K562 (cell line): ENCODE measurements around the gene RALB. TPM values are rescaled to one million over a fixed set of nuclear protein-coding genes. Genes with fewer than 3 reads are reported as not detected.

Source experiments
- ATF3 ChIP-seq, 2 experiments: fragments of 450-650 bp in 1 of 2; sonication (generic) in 1 of 2; formaldehyde crosslinking in 1 of 2; IDR thresholded peaks in 1 of 2; conservative IDR thresholded peaks in 1 of 2; 2 replicates each; pipeline versions ENCODE4 v1.6.1 to v1.8.1; 2016 to 2023; ENCODE audit warnings: mild to moderate bottlenecking in 2 of 2, moderate library complexity in 2 of 2, inconsistent platforms in 1 of 2, missing genetic modification reagents in 1 of 2
- CEBPG ChIP-seq, 3 experiments: fragments of 200-800 bp in 1 of 3; sonication (Bioruptor generic) in 1 of 3; sonication (generic) in 1 of 3; formaldehyde crosslinking in 1 of 3; IDR thresholded peaks in 2 of 3; conservative IDR thresholded peaks in 1 of 3; 2 replicates each; pipeline versions ENCODE4 v1.6.1 to v1.8.0; 2016 to 2022; ENCODE audit warnings: missing compliant biosample characterization in 2 of 3, missing genetic modification characterization in 2 of 3, mild to moderate bottlenecking in 1 of 3, missing genetic modification reagents in 1 of 3
- DLX4 ChIP-seq: fragments of 250-450 bp; sonication (Bioruptor Pico); IDR thresholded peaks from 2 replicates; pipeline ENCODE4 v1.6.1; 2021; ENCODE audit warnings: mild to moderate bottlenecking
- HMG20A ChIP-seq: fragments of 450-650 bp; formaldehyde crosslinking; conservative IDR thresholded peaks from 2 replicates; pipeline ENCODE4 v1.4.0; 2020; ENCODE audit warnings: mild to moderate bottlenecking, mixed read lengths
- KLF6 ChIP-seq: fragments of 250-450 bp; sonication (Bioruptor Pico); IDR thresholded peaks from 2 replicates; pipeline ENCODE4 v1.4.0; 2020; ENCODE audit warnings: mild to moderate bottlenecking, moderate library complexity, borderline replicate concordance
- MLX ChIP-seq, 2 experiments: fragments of 450-650 bp in 1 of 2; sonication (generic) in 1 of 2; formaldehyde crosslinking; conservative IDR thresholded peaks; 2 replicates each; pipeline versions ENCODE4 v1.4.0 to v1.8.1; 2020 to 2022; ENCODE audit warnings: mild to moderate bottlenecking in 1 of 2, missing genetic modification reagents in 1 of 2
- NR1H2 ChIP-seq: sonication (generic); formaldehyde crosslinking; IDR thresholded peaks from 2 replicates; pipeline ENCODE4 v1.4.0; 2020; ENCODE audit warnings: mild to moderate bottlenecking, missing genetic modification reagents
- NUFIP1 ChIP-seq: fragments of 450-650 bp; IDR thresholded peaks from 2 replicates; pipeline ENCODE4 v1.6.1; 2018; ENCODE audit not compliant: partially characterized antibody
- RFX1 ChIP-seq: fragments of 450-650 bp; IDR thresholded peaks from 2 replicates; pipeline ENCODE4 v1.6.1; 2016; ENCODE audit warnings: mild to moderate bottlenecking, moderate library complexity
- SAP30 ChIP-seq: fragments of 200-600 bp; sonication (generic); IDR thresholded peaks from 2 replicates; pipeline ENCODE4 v1.6.1; 2012; ENCODE audit warnings: borderline replicate concordance, low read depth, mild to moderate bottlenecking, moderate library complexity, low read length, control low read depth, inconsistent platforms; ENCODE audit not compliant: insufficient read depth, poor library complexity, severe bottlenecking
- SREBF2 ChIP-seq: sonication (generic); formaldehyde crosslinking; IDR thresholded peaks from 2 replicates; pipeline ENCODE4 v1.4.0; 2020; ENCODE audit warnings: mild to moderate bottlenecking, missing genetic modification reagents
- STAT6 ChIP-seq: sonication (generic); formaldehyde crosslinking; IDR thresholded peaks from 2 replicates; pipeline ENCODE4 v1.8.1; 2023; ENCODE audit warnings: mild to moderate bottlenecking, missing genetic modification reagents
- TAL1 ChIP-seq: fragments of 450-650 bp; IDR thresholded peaks from 2 replicates; pipeline ENCODE4 v1.6.1; 2016; ENCODE audit warnings: mild to moderate bottlenecking
- TEAD4 ChIP-seq, 2 experiments: sonication (generic) in 1 of 2; formaldehyde crosslinking in 1 of 2; IDR thresholded peaks; 2 replicates each; pipeline versions ENCODE4 v1.6.1 to v1.8.0; 2012 to 2022; ENCODE audit warnings: borderline replicate concordance in 1 of 2, inconsistent platforms in 1 of 2, low read length in 1 of 2, mild to moderate bottlenecking in 1 of 2, missing genetic modification reagents in 1 of 2
- TRIM28 ChIP-seq: fragments of 450-650 bp; IDR thresholded peaks from 2 replicates; pipeline ENCODE4 v1.6.1; 2017
- ZBTB2 ChIP-seq: fragments of 450-650 bp; IDR thresholded peaks from 2 replicates; pipeline ENCODE4 v1.6.1; 2016; ENCODE audit warnings: antibody characterized with exemption
- ZBTB34 ChIP-seq: fragments of 250-450 bp; sonication (Bioruptor Pico); IDR thresholded peaks from 2 replicates; pipeline ENCODE4 v1.8.0; 2021; ENCODE audit warnings: mild to moderate bottlenecking, moderate library complexity
- ZNF232 ChIP-seq: sonication (generic); formaldehyde crosslinking; IDR thresholded peaks from 2 replicates; pipeline ENCODE4 v1.8.0; 2022; ENCODE audit warnings: mild to moderate bottlenecking, missing genetic modification reagents
- ZNF507 ChIP-seq: conservative IDR thresholded peaks from 2 replicates; pipeline ENCODE4 v1.6.1; 2017; ENCODE audit warnings: missing genetic modification characterization, missing compliant biosample characterization
- ZNF551 ChIP-seq: fragments of 250-450 bp; sonication (Bioruptor Pico); IDR thresholded peaks from 2 replicates; pipeline ENCODE4 v1.5.0; 2021; ENCODE audit warnings: mild to moderate bottlenecking, moderate library complexity
- polyA plus RNA-seq, 8 experiments: library from polyadenylated mRNA; depleted of rRNA in 4 of 8; stranded (reverse) in 5 of 8; unstranded in 3 of 8; fragments of >200 nt; fragmentation: Nextera tagmentation in 2 of 8; fragmentation: Illumina TruSeq in 1 of 8; extraction: Ambion mirVana in 2 of 8; extraction: Trizol in 1 of 8; gene quantifications; 2 replicates each; pipeline versions ENCODE4 v1.2.1 to v1.2.3, GENCODE V29; 2011 to 2014; ENCODE audit warnings: inconsistent platforms in 1 of 8, missing spikeins in 1 of 8
- total RNA-seq, 7 experiments: library from RNA; depleted of rRNA in 6 of 7; stranded (reverse); fragments of >200 nt in 6 of 7; fragmentation: Illumina TruSeq in 2 of 7; extraction: Trizol in 2 of 7; gene quantifications; 2 replicates each; pipeline versions ENCODE4 v1.2.1 to v1.2.3, GENCODE V29; 2011 to 2021; ENCODE audit warnings: low replicate concordance in 1 of 7

Gene RALB
- total and polyA plus RNA-seq, 9 of the 15 experiments (the other 6 are each of a cell fraction or from before 2014, with no cell fraction given) = 14.8 to 65.6 (median 38.4) TPM

GRCh38 chr2:120251880-120252224 is 800 bp upstream of the RALB start (continued):
- TF ChIP-seq MLX (CRISPR knock-in tag; conservative IDR thresholded peaks at IDR 0.05) (no peak), HMG20A (CRISPR knock-in tag) (no peak), TEAD4 (IDR thresholded peaks at IDR 0.05; ENCODE audit: low read length) (0 out of 2 replicates have a peak, but pooled peaks have one; percentile 10), TEAD4 (CRISPR knock-in tag; IDR thresholded peaks at IDR 0.05; ENCODE audit: borderline replicate concordance) (no peak), SAP30 (no peak), CEBPG (CRISPR knock-in tag; IDR thresholded peaks at IDR 0.05) (peak; percentile 57; the same call in 1 of the 2 replicates), CEBPG (tag; conservative IDR thresholded peaks at IDR 0.05 in 1 of 2, IDR thresholded peaks at IDR 0.05 in 1 of 2) (peak; percentile 59 to 75), ATF3 (IDR thresholded peaks at IDR 0.05) (peak; percentile 29; the same call in 1 of the 2 replicates), ATF3 (CRISPR knock-in tag; conservative IDR thresholded peaks at IDR 0.05) (no peak), ZBTB34 (no peak), ZBTB2 (no peak), NR1H2 (CRISPR knock-in tag) (no peak), ZNF551 (CRISPR knock-in tag) (no peak), STAT6 (CRISPR knock-in tag) (no peak), KLF6 (CRISPR knock-in tag) (no peak), ZNF232 (CRISPR knock-in tag) (no peak), RFX1 (no peak), TAL1 (peak; percentile 7; the same call in 1 of the 2 replicates), TRIM28 (no peak), ZNF507 (no peak), DLX4 (no peak), SREBF2 (no peak), NUFIP1 (no peak)
